Mononuclear cell (primary cell): ENCODE data around the gene VTCN1. TPM values are rescaled to one million over a fixed set of nuclear protein-coding genes. Genes with fewer than 3 reads are reported as not detected.
"Not testable (repeated sequence)": the region's sequence is repeated elsewhere in the genome, so short reads cannot be mapped to it uniquely, and the experiment has no call there.

Experiments used
- H3K27me3 ChIP-seq: 2 replicates; pipeline ENCODE4 v1.6.0; 2011; ENCODE audit warnings: low read length, control low read depth; ENCODE audit not compliant: insufficient read depth
- H3K4me1 ChIP-seq: 2 replicates; pipeline ENCODE4 v1.5.1; 2011; ENCODE audit warnings: mild to moderate bottlenecking, low read length, control low read depth; ENCODE audit not compliant: insufficient read depth
- H3K4me3 ChIP-seq: 2 replicates; pipeline ENCODE4 v1.5.1; 2011; ENCODE audit warnings: mild to moderate bottlenecking, low read length, moderate library complexity
- H3K9me3 ChIP-seq: 2 replicates; pipeline ENCODE4 v1.5.1; 2011; ENCODE audit warnings: low read depth, mild to moderate bottlenecking, control low read depth, low read length
- total RNA-seq: library from RNA; depleted of rRNA; stranded (reverse); fragments of >200 nt; gene quantifications from one replicate; pipeline ENCODE4 v1.2.3, GENCODE V29; 2012

Gene VTCN1
- total RNA-seq, 1 donor = not detected

- H3K4me3 ChIP-seq = no peak overlapping the region
- no peaks in the 10 kb centered on the region for H3K27me3 ChIP-seq
- no peaks in the 10 kb centered on the region for H3K4me1 ChIP-seq
- H3K9me3 ChIP-seq = no peaks in the 10 kb centered on the region
Observed at GRCh38 chr1:117114877-117115276, 95.8 kb downstream of the VTCN1 start.

GRCh38 chr1:117113199-117113598 is 97.5 kb downstream of the VTCN1 start:
- Histone ChIP-seq H3K4me3 (no peak overlapping the region), H3K9me3 (no peaks in the 10 kb centered on the region), H3K27me3 (no peaks in the 10 kb centered on the region)

GRCh38 chr1:117112047-117112717 is 98.5 kb downstream of the VTCN1 start:
- Histone ChIP-seq H3K4me3 (no peak overlapping the region), H3K27me3 (no peaks in the 10 kb centered on the region), H3K9me3 (no peaks in the 10 kb centered on the region), H3K4me1 (no peaks in the 10 kb centered on the region)

More at GRCh38 chr1:117113199-117113598, 97.5 kb downstream of the VTCN1 start:
- H3K4me1 ChIP-seq = no peaks in the 10 kb centered on the region

- Histone ChIP-seq H3K27me3 (no peaks in the 10 kb centered on the region), H3K4me3 (no peak overlapping the region), H3K4me1 (no peaks in the 10 kb centered on the region), H3K9me3 (no peaks in the 10 kb centered on the region)
Observed at GRCh38 chr1:117110774-117111173, 100.0 kb downstream of the VTCN1 start.

- Histone ChIP-seq H3K4me1 (no peaks in the 10 kb centered on the region), H3K27me3 (no peaks in the 10 kb centered on the region), H3K4me3 (no peak overlapping the region), H3K9me3 (no peaks in the 10 kb centered on the region)
Observed at GRCh38 chr1:117107364-117107763, 103.4 kb downstream of the VTCN1 start.

GRCh38 chr1:117106478-117106877 is 104.2 kb downstream of the VTCN1 start:
- Histone ChIP-seq H3K4me3 (no peak overlapping the region), H3K9me3 (no peaks in the 10 kb centered on the region), H3K27me3 (no peaks in the 10 kb centered on the region), H3K4me1 (no peaks in the 10 kb centered on the region)

- no peaks in the 10 kb centered on the region for H3K27me3 ChIP-seq
- H3K9me3 ChIP-seq = no peaks in the 10 kb centered on the region
- H3K4me1 ChIP-seq = no peaks in the 10 kb centered on the region
- no peak overlapping the region for H3K4me3 ChIP-seq
Observed at GRCh38 chr1:117105722-117106121, 105.0 kb downstream of the VTCN1 start.

- Histone ChIP-seq H3K4me1 (no peaks in the 10 kb centered on the region), H3K4me3 (no peak overlapping the region), H3K27me3 (no peaks in the 10 kb centered on the region)
Observed at GRCh38 chr1:117104986-117105385, 105.7 kb downstream of the VTCN1 start.

GRCh38 chr1:117101858-117102257 is 108.9 kb downstream of the VTCN1 start:
- not testable (repeated sequence) for H3K4me1 ChIP-seq, H3K27me3 ChIP-seq, H3K9me3 ChIP-seq, H3K4me3 ChIP-seq

More at GRCh38 chr1:117104986-117105385, 105.7 kb downstream of the VTCN1 start:
- H3K9me3 ChIP-seq = no peaks in the 10 kb centered on the region

GRCh38 chr1:117101334-117101733 is 109.4 kb downstream of the VTCN1 start:
- no peak overlapping the region for H3K4me3 ChIP-seq
- H3K4me1 ChIP-seq = no peaks in the 10 kb centered on the region
- H3K9me3 ChIP-seq = no peaks in the 10 kb centered on the region
- H3K27me3 ChIP-seq = no peaks in the 10 kb centered on the region

GRCh38 chr1:117098287-117098890 is 112.3 kb downstream of the VTCN1 start:
- Histone ChIP-seq H3K4me3 (no peak overlapping the region), H3K4me1 (no peaks in the 10 kb centered on the region), H3K27me3 (no peaks in the 10 kb centered on the region), H3K9me3 (no peaks in the 10 kb centered on the region)

GRCh38 chr1:117097443-117097842 is 113.3 kb downstream of the VTCN1 start:
- H3K9me3 ChIP-seq = no peaks in the 10 kb centered on the region
- no peaks in the 10 kb centered on the region for H3K4me1 ChIP-seq
- H3K4me3 ChIP-seq = no peak overlapping the region
- H3K27me3 ChIP-seq = no peaks in the 10 kb centered on the region

GRCh38 chr1:117096951-117097408 is 113.7 kb downstream of the VTCN1 start:
- Histone ChIP-seq H3K4me1 (no peaks in the 10 kb centered on the region), H3K27me3 (no peaks in the 10 kb centered on the region), H3K4me3 (no peak overlapping the region), H3K9me3 (no peaks in the 10 kb centered on the region)

- Histone ChIP-seq H3K4me1 (no peaks in the 10 kb centered on the region), H3K4me3 (no peak overlapping the region), H3K9me3 (no peaks in the 10 kb centered on the region), H3K27me3 (no peaks in the 10 kb centered on the region)
Observed at GRCh38 chr1:117094841-117095604, 115.7 kb downstream of the VTCN1 start.

- H3K9me3 ChIP-seq = no peaks in the 10 kb centered on the region
- no peaks in the 10 kb centered on the region for H3K27me3 ChIP-seq
- H3K4me1 ChIP-seq = no peaks in the 10 kb centered on the region
- no peak overlapping the region for H3K4me3 ChIP-seq
Observed at GRCh38 chr1:117093870-117094621, 116.7 kb downstream of the VTCN1 start.
